GM06990 (cell line): ENCODE data around the gene ZNF747.
A peak's percentile ranks its signal among the peaks of the same experiment; 100 is the strongest.

Experiments
- DNase-seq: peaks from one replicate; pipeline ENCODE4 v3.0.0-alpha.2; 2011; ENCODE audit not compliant: insufficient read length; ENCODE audit errors: extremely low read depth
- H3K27me3 ChIP-seq: replicated peaks from 2 replicates; pipeline ENCODE4 v1.6.0; 2011; ENCODE audit warnings: low read length; ENCODE audit not compliant: control insufficient read depth, insufficient read depth
- H3K36me3 ChIP-seq: 2 replicates; pipeline ENCODE4 v1.5.1; 2011; ENCODE audit warnings: low read length; ENCODE audit not compliant: control insufficient read depth, insufficient read depth
- H3K4me3 ChIP-seq: replicated peaks from 2 replicates; pipeline ENCODE4 v1.5.1; 2011; ENCODE audit warnings: low read depth, mild to moderate bottlenecking, control low read depth, low read length
- TF ChIP-seq, protein P1 (sequence below): IDR thresholded peaks from 2 replicates; pipeline ENCODE4 v1.5.1; 2011; ENCODE audit warnings: low read length, control low read depth, mild to moderate bottlenecking, inconsistent platforms; ENCODE audit not compliant: insufficient read depth, poor library complexity, severe bottlenecking

The ZNF747 gene

GRCh38 chr16:30534368-30535105 is at the start of gene ZNF747:
Gene ZNF747 (minus strand): TSS chr16:30534858. CDS start chr16:30534679, 179 bp downstream.
- TF ChIP-seq, protein P1, sequence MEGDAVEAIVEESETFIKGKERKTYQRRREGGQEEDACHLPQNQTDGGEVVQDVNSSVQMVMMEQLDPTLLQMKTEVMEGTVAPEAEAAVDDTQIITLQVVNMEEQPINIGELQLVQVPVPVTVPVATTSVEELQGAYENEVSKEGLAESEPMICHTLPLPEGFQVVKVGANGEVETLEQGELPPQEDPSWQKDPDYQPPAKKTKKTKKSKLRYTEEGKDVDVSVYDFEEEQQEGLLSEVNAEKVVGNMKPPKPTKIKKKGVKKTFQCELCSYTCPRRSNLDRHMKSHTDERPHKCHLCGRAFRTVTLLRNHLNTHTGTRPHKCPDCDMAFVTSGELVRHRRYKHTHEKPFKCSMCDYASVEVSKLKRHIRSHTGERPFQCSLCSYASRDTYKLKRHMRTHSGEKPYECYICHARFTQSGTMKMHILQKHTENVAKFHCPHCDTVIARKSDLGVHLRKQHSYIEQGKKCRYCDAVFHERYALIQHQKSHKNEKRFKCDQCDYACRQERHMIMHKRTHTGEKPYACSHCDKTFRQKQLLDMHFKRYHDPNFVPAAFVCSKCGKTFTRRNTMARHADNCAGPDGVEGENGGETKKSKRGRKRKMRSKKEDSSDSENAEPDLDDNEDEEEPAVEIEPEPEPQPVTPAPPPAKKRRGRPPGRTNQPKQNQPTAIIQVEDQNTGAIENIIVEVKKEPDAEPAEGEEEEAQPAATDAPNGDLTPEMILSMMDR, result peak; percentile 15
- DNase-seq, result peak; percentile 89
- peak within 1 kb of the TSS; percentile 86 for H3K4me3 ChIP-seq
- no peaks in the 10 kb centered on the region for H3K27me3 ChIP-seq
- peaks cover 5% of the 10 kb centered on the region for H3K36me3 ChIP-seq

- peaks cover 18% of the 10 kb centered on the region for H3K36me3 ChIP-seq
- no peaks in the 10 kb centered on the region for H3K27me3 ChIP-seq
- no peak overlapping the region for H3K4me3 ChIP-seq
- TF ChIP-seq, protein P1, result no peak
- no peak for DNase-seq
Observed at GRCh38 chr16:30582611-30583340, 48.1 kb upstream of the ZNF747 start.

DNA sequence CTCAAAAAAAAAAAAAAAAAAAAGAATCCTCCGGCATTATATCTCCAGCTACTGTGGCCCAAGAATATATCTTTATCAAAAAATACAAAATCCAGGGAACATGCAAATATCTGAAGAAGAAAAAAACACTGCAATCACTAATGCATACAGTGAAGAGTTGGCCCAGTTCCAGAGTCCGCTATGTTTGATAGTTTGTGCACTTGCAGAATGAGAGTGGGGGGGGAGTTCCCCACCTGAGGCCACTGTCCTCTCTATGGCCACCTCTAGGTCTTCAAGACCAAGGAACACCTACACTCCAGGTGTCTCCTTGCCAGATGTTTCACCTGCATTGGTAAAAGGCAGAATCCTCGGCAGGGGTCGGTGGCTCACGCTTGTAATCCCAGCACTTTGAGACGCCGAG is 46.8 kb upstream of the ZNF747 start:
- DNase-seq, result no peak
- no peak overlapping the region for H3K4me3 ChIP-seq
- no peaks in the 10 kb centered on the region for H3K27me3 ChIP-seq
- TF ChIP-seq, protein P1, result no peak
- H3K36me3 ChIP-seq, result peaks cover 16% of the 10 kb centered on the region

DNA sequence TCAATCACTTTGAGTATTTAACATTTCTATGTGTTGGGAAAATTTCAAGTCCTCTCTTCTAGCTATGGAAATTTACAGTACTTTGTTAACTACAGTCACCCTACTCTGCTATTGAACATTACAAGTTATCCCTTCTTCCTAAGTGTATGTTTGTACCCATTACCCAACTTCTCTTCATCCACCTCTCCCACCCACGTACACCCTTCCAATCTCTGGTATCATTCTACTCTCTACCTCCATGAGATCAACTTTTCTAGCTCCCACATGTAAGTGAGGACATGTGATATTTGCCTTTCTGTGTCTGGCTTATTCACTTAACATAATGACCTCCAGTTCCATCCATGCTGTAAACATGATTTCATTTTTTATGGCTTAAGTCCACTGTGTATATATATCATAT is 40.0 kb upstream of the ZNF747 start:
- peaks cover 5% of the 10 kb centered on the region for H3K36me3 ChIP-seq
- no peak overlapping the region for H3K4me3 ChIP-seq
- TF ChIP-seq, protein P1, result no peak
- DNase-seq, result no peak
- H3K27me3 ChIP-seq, result no peaks in the 10 kb centered on the region

DNA sequence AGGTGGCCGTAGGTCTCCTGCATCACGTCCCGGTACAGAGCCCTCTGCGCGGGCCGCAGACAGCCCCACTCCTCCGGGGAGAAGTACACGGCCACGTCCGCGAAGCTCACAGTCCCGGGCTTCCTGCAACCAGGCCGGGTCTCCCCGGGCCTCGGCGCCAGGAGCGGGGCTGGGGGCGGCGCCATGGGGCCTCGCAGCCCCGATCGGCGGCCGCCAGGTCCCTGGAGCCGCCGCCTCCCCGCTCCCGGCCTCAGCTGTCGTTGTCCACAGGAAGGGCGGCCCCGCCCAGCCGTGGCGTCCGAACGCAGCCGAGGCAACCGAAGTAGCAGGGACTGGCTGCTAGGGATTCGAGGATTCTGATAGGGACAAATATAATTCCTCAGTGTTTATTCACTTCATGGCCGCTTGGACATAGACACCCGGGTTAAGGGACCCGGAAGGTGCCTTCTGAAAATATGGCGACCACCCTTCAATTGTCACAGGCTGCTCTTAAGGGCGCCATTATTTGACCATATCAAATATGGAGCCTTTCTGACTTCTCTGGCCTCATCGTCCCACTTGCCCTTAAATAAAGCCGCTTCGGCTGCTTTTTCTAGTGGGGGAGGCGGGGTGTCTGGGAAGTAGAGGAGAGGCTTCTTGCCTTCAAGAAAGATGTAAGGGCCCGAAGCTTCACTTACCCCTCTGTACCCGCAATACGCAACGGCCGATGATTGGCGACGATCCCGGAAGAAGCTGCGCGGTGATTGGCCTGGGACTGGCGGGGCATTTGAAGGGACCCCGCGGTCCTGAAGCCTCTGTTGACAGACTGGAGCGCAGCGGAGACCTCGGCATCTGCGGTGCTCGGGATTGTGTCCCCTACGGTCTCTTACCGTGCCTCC is 37.0 kb upstream of the ZNF747 start, which contains the start of gene ZNF688:
Gene ZNF688 (minus strand): TSS at position 270 of the 878 bp plus-strand sequence. CDS start 85 bp downstream, at position 185.
- peak; percentile 92 for DNase-seq
- Histone ChIP-seq H3K36me3 (no peaks in the 10 kb centered on the region; the same call in 1 of the 2 replicates), H3K4me3 (peak within 1 kb of the TSS; percentile 65), H3K27me3 (no peaks in the 10 kb centered on the region)
- TF ChIP-seq, protein P1, result no peak
